GM12892 (cell line): Measurements from ENCODE around the gene RAB6A.

Experiments used
- DNase-seq: peaks from one replicate; pipeline ENCODE4 v3.0.0; 2011; ENCODE audit not compliant: insufficient read length
- FAIRE-seq: peaks from 2 replicates; lab custom pipeline; 2011; peaks lifted over from hg19 to GRCh38; lab: Jason Lieb, UNC
- POLR2A ChIP-seq: IDR thresholded peaks from 2 replicates; pipeline ENCODE4 v1.6.1; 2011; ENCODE audit warnings: low read depth, low read length, control low read depth
- POLR2AphosphoS5 ChIP-seq: IDR thresholded peaks from 2 replicates; pipeline ENCODE4 v1.6.1; 2011; ENCODE audit warnings: low read depth, low read length, control low read depth
- TAF1 ChIP-seq: IDR thresholded peaks from 2 replicates; pipeline ENCODE4 v1.6.1; 2011; ENCODE audit warnings: low read depth, mild to moderate bottlenecking, control low read depth, low read length, borderline replicate concordance

Gene RAB6A

DNA sequence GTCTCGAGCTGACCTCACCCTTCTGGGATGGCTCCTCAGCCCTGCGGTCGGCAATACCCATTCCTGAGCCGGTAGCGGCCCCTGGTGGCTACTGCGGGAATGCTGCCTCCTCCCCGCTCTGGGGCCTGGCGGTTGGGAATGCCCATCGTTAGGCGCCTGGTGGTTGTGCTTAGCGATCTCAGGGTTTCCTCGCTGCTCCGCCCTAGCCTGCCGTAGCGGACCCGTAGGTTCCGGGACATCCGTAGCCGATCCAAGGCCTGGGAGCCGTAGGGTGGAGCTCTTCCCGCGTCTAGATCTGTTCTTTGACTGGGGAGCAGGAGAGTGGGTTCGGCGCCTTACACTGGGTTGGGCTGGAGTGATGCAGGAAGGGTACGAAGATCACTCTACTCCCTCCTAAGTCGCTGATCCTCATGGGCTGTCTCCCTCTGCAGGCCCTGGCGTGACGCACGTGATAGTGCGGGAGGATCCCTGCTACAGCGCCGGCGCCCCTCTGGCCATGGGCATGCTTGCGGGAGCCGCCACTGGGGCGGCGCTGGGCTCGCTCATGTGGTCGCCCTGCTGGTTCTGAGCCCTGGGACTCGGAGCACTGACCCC is 99.7 kb downstream of the RAB6A start:
- TF ChIP-seq POLR2AphosphoS5, result no peak
- no peak for TF ChIP-seq TAF1
- TF ChIP-seq POLR2A, result no peak
- FAIRE-seq (peak; percentile 93), DNase-seq (peak; percentile 98)

DNA sequence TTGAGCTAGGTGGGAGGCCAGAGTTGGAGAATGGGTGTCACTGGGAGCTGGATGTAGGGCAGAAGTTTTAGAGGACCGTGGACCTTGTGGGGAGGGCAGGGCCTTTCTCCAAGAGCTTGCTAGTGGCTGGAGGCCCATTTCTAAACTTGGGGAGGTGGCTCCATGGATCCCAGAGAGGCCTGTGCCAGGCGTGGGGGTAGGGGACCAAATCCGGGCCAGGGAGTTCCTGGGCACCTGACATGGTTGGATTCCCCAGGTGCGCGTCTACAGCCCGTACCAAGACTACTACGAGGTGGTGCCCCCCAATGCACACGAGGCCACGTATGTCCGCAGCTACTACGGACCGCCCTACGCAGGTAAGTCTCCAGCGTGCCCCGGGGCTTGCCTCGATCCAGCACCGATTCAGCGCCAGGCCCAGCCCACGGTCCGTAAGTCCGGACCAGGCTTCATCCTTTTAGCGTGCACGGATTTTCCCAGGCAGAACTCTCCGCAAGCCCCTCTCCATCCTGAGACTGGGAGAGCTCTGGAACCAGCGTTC is 100.3 kb downstream of the RAB6A start:
- DNase-seq (no peak), FAIRE-seq (no peak)
- TF ChIP-seq POLR2A, result no peak
- TF ChIP-seq TAF1, result no peak
- TF ChIP-seq POLR2AphosphoS5, result no peak

DNA sequence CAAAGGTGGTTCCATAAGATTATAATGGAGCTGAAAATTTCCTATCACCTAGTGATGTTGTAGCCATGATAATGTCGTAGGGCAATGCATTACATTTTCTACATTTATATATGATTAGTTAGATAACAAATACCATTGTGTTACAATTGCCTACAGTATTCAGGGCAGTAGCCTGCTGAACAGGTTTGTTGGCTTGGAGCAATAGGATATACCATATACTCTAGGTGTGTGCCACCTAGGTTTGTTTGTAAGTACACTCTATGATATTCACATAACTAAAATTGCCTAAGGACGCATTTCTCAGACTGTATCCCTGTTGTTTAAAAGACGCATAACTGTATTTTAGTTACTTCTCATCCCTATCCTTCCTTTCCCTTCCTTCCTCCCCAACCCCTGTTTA is 100.9 kb downstream of the RAB6A start:
- FAIRE-seq (no peak), DNase-seq (no peak)
- TF ChIP-seq TAF1, result no peak

DNA sequence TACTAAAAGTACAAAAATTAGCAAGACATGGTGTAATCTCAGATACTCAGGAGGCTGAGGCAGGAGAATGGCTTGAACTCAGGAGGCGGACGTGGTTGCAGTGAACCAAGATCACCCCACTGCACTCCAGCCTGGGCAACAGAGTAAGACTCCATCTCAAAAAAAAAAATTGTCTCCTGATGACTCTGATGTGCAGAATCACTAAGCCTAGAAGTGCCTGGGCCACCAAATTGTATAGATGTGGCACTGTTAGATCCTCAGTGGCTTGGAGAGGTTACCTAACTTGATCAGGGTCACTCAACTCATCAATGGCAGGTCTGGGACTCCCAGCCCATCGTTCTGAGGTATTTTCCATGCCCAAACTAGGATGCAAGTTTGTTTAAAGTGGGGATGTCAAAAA is 103.9 kb downstream of the RAB6A start:
- no peak for FAIRE-seq
- TF ChIP-seq POLR2A (no peak), POLR2AphosphoS5 (no peak), TAF1 (no peak)

DNA sequence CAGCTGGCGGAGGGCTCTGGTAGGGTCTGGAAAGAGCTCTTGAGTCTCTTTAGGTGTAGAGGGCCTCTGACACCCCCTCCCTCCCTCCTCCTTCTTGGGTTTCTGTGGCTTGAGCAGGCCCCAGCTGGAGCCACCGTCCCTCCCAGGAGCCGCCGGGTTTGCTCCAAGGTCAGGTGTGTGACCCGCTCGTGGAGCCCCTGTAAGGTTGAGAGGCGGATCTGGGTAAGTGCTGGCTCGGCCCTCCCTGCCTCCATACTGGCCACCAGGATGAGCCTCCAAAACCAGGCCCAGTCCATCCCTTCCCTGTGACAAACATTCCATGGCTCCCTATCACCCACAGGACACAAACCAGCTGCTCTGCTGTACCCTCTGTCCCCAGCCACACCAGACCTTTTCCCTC is 105.2 kb downstream of the RAB6A start:
- no peak for DNase-seq
- FAIRE-seq, result no peak
- no peak for TF ChIP-seq TAF1
- no peak for TF ChIP-seq POLR2AphosphoS5
- TF ChIP-seq POLR2A, result no peak

More for the DNA sequence above, 103.9 kb downstream of the RAB6A start:
- DNase-seq, result no peak

DNA sequence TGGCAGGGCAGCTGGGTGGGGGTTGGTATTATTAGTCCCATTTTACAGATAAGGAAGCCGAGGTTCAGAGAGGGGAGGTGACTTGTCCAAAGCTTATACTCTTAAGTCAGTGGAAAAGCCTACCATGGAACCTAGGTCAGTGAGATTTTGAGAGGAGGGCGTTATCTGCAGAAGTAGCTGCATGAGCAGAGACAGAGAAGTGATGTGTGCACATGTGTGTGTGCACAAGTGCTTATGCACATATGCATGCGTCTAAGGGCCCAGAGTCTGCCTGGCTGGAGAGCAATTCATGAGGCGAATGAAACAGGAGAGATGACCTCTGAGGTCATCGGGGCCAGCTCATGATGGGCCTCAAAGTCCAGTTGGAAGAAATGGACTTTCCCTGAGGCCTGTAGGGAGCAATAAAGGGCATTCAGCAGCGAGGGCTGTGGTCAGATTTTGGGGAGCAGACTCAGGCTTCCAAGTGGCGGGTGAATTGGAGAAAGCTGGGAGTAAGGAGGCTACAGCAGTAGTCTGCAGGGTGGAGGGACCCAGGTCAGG is 106.3 kb downstream of the RAB6A start:
- no peak for TF ChIP-seq TAF1
- TF ChIP-seq POLR2A, result no peak
- TF ChIP-seq POLR2AphosphoS5, result no peak
- DNase-seq (no peak), FAIRE-seq (no peak)

DNA sequence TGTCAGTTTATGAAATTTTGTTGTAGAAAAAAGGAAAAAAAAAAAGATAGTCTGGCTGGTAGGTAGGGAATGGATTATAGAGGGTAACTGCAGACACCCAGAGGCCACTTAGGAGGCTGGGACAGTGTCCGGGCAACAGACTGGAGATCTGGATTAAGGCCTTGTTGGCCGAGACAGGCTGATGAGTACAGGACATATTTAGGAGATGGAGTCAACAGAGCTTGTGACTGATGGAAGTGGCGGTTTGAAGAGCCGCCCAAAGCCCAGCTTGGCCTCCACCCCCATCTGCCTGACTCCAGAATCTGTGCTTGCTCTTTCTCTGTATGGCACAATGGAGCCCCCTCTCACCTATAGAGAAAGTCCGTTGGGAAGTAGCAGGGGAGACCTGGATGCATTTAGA is 106.9 kb downstream of the RAB6A start:
- FAIRE-seq, result no peak
- TF ChIP-seq POLR2A, result no peak
- no peak for TF ChIP-seq POLR2AphosphoS5
- no peak for DNase-seq

DNA sequence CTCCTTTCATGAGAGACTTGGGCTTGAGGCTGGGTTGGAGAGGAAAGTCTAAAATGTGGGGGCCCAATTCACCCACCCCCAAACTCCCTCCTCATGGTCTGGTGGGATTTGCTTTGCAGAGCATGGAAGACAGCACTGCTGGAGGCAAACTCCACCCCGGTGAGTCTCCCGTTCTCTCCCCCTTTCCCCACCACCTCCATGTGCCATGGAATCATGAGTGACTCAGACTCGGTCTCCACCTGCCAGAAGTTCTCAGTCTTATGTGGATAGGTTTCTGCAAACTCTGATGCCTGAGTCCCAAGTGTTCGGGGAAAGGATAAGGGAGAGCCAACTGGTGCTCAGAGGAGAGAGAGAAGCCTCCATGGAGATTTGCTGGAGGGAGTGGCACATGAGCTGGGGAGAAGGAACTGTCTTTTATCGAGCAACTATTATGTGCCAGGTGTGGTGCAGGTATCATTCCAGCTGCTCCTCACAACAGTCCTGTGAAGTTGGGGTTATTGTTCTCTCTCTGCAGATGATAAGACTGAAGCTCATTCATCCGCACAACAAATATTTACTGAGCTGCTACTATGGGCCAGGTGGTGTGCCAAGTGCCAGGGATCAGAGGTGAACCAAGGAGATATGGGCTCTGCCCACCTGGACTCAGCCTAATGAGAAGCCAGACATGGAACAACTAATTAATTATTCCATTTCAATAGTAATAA is 107.9 kb downstream of the RAB6A start:
- FAIRE-seq, result no peak
- TF ChIP-seq POLR2AphosphoS5 (no peak), TAF1 (no peak), POLR2A (no peak)
- no peak for DNase-seq

DNA sequence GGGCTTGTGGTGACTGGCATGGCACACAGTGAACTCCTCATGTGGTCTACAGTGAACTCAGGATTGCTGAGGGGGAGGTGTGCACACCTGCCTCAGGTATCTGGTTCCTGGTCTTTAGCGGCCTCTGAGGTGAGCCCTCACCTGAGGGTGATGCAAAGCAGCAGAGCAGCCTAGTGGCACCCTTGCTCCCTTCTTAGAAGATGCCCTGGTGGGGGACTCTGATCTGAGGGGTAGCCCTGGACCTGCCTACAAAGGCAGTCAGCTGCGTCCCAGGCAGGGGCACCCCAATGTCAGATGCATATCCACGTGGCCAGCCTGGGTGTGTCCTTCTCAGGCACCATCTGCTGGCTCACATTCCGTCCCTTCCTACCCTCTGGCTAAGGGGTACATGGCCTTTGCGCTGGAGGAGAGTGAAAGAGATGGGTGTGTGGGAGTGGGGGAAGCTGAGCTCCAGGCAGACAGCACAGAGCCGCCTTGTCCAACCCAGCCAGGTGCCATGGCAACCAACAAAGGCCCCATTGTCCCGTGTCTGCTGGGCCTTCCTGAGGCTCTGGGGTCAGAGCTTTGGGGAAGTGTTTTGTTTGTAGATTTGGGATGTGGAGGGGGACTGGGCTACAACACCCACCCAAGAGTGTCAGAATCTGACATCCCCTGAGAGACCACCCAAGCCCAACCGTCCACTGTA is 108.7 kb downstream of the RAB6A start:
- DNase-seq (no peak), FAIRE-seq (no peak)

DNA sequence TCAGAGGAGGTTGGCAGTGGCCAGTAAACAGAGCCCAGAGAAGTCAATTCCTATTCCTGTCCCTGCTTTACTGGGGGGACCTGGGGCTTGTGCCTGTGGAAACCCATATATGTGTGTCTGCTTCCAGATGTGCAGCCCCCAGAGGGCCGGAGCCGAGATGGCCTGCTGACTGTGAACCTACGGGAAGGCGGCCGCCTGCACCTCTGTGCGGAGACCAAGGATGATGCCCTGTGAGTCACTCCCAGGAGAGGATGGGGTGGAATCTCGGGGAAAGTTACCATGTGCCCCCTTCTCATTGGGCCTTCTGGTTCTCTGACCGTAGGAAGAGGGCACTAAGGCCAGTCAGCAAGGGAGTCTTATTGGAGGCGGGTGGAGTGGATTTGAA is 109.2 kb downstream of the RAB6A start:
- FAIRE-seq, result no peak
- no peak for DNase-seq
- TF ChIP-seq POLR2A (no peak), POLR2AphosphoS5 (no peak), TAF1 (no peak)

More for the DNA sequence above, 108.7 kb downstream of the RAB6A start:
- TF ChIP-seq POLR2A (no peak), TAF1 (no peak), POLR2AphosphoS5 (no peak)

DNA sequence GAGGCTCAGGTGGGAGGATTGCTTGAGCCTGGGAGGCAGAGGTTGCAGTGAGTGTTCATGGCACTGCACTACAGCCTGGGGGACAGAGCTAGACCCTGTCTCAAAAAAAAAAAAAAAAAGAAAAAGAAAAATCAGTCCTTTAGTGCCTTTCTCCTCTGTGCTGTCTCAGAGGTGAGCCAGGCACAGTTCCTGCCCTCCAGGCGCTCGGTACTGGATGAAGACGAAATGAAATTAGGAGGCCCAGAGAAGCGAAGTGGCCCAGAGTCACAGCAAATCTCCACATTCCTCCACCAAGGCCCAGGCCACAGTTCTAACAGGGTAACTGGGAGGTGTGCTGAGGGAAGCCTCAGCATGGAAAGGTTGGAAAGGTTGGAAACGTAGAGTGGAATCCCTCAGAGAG is 109.6 kb downstream of the RAB6A start:
- TF ChIP-seq TAF1, result no peak
- no peak for TF ChIP-seq POLR2AphosphoS5
- no peak for TF ChIP-seq POLR2A
- no peak for FAIRE-seq
- no peak for DNase-seq
